Germinal center (tissue), 1 donor: Measurements from ENCODE around the gene ARHGEF2.
A peak's percentile ranks its signal among the peaks of the same experiment; 100 is the strongest.

ENCODE experiments used
- DNase-seq: peaks from one replicate; pipeline ENCODE4 v3.0.0; 2012; ENCODE audit warnings: mixed read lengths, low spot score

The ARHGEF2 gene

GRCh38 chr1:155911156-155912055 lies 66.9 kb downstream of the ARHGEF2 start, which contains the start of gene RIT1:
Gene RIT1, minus strand, starts transcription at chr1:155911349. Its CDS starts 588 bp downstream, at chr1:155910761.
- DNase-seq, result peak; percentile 91

GRCh38 chr1:155910621-155911121 lies 67.7 kb downstream of the ARHGEF2 start:
- no peak for DNase-seq

GRCh38 chr1:155909894-155910293 lies 68.5 kb downstream of the ARHGEF2 start:
- DNase-seq, result no peak

- no peak for DNase-seq
These were observed 74.1 kb downstream of the ARHGEF2 start for GRCh38 chr1:155904261-155904660.

GRCh38 chr1:155900161-155900560 lies 78.2 kb downstream of the ARHGEF2 start:
- DNase-seq, result no peak

- no peak for DNase-seq
These were observed 78.7 kb downstream of the ARHGEF2 start for GRCh38 chr1:155899683-155900082.

GRCh38 chr1:155898888-155899287 lies 79.5 kb downstream of the ARHGEF2 start:
- DNase-seq, result no peak

GRCh38 chr1:155897746-155898145 lies 80.6 kb downstream of the ARHGEF2 start:
- DNase-seq, result no peak
